GM12878 (cell line): Measurements from ENCODE around the gene FANCL. TPM values are rescaled to one million over a fixed set of nuclear protein-coding genes. Genes with fewer than 3 reads are reported as not detected.

Experiments used
- ATAC-seq: fragments of 200-7000 bp; cut with Tn5 transposase; 3 replicates; pipeline ENCODE4 v1.9.1; 2020; ENCODE audit warnings: mild to moderate bottlenecking, moderate library complexity
- BruUV-seq: library from RNA; stranded (reverse); fragments of 400-500 nt; replicated peaks from 2 replicates; lab custom pipeline; 2021; lab: Mats Ljungman, UMichigan
- CTCF ChIA-PET: fragments of 300-600 bp; sonication (Branson Sonifier 250); formaldehyde crosslinking; extraction: SDS; loops from one replicate; lab custom pipeline; 2021; ENCODE audit warnings: inconsistent platforms; lab: Yijun Ruan, JAX
- POLR2A ChIA-PET: fragments of 350-600 bp; formaldehyde crosslinking; extraction: SDS; loops from one replicate; lab custom pipeline; 2021; ENCODE audit warnings: inconsistent platforms; lab: Charles Lee
- RAD21 ChIA-PET: fragments of 300-600 bp; sonication (Branson Sonifier 250); formaldehyde crosslinking; loops from one replicate; lab custom pipeline; 2023; ENCODE audit warnings: antibody characterized with exemption; ENCODE audit not compliant: unreplicated experiment; lab: Charles Lee
- SMC1A ChIA-PET: fragments of 300-600 bp; sonication (Branson Sonifier 250); formaldehyde crosslinking; loops from one replicate; lab custom pipeline; 2023; ENCODE audit not compliant: unreplicated experiment, uncharacterized antibody; lab: Charles Lee
- DNase-seq: peaks from one replicate; pipeline ENCODE4 v3.0.0-alpha.2; 2011; ENCODE audit warnings: low read depth, low spot score
- FAIRE-seq: peaks from 3 replicates; lab custom pipeline; 2011; peaks lifted over from hg19 to GRCh38; lab: Jason Lieb, UNC
- H2AFZ ChIP-seq: 2 replicates; pipeline ENCODE4 v1.6.0; 2011; ENCODE audit warnings: low read depth, low read length, control low read depth; ENCODE audit not compliant: control insufficient read depth
- H3K27ac ChIP-seq: 2 replicates; pipeline ENCODE4 v1.5.1; 2011; ENCODE audit warnings: control low read depth; ENCODE audit not compliant: control insufficient read depth, insufficient read depth
- H3K27me3 ChIP-seq, 2 experiments: replicated peaks in 1 of 2; 2 replicates each; pipeline versions ENCODE4 v1.6.0 to v1.6.1; 2011; ENCODE audit warnings: low read length in 1 of 2; ENCODE audit not compliant: control insufficient read depth in 2 of 2, insufficient read depth in 2 of 2
- H3K36me3 ChIP-seq, 2 experiments: 2 replicates each; pipeline ENCODE4 v1.5.1; 2011; ENCODE audit warnings: low read length in 1 of 2; ENCODE audit not compliant: control insufficient read depth in 2 of 2, insufficient read depth in 2 of 2
- H3K4me1 ChIP-seq: 2 replicates; pipeline ENCODE4 v1.6.1; 2011; ENCODE audit warnings: mild to moderate bottlenecking, low read length, moderate library complexity, mixed read lengths; ENCODE audit not compliant: control insufficient read depth, insufficient read depth
- H3K4me2 ChIP-seq: 2 replicates; pipeline ENCODE4 v1.6.0; 2011; ENCODE audit warnings: control low read depth; ENCODE audit not compliant: control insufficient read depth, insufficient read depth
- H3K4me3 ChIP-seq: fragments of 200-600 bp; sonication (generic); 2 replicates; pipeline ENCODE4 v1.5.1; 2016
- H3K79me2 ChIP-seq: 2 replicates; pipeline ENCODE4 v1.6.0; 2011; ENCODE audit warnings: low read length; ENCODE audit not compliant: control insufficient read depth, insufficient read depth
- H3K9ac ChIP-seq: 2 replicates; pipeline ENCODE4 v1.8.0; 2011; ENCODE audit warnings: low read length, control low read depth, mixed read lengths; ENCODE audit not compliant: control insufficient read depth, insufficient read depth
- H3K9me3 ChIP-seq: replicated peaks from 3 replicates; pipeline ENCODE4 v1.5.1; 2011; ENCODE audit warnings: mild to moderate bottlenecking, low read length; ENCODE audit not compliant: control insufficient read depth, insufficient read depth
- H4K20me1 ChIP-seq: 2 replicates; pipeline ENCODE4 v1.6.0; 2011; ENCODE audit not compliant: control insufficient read depth, insufficient read depth
- GABPA ChIP-seq: IDR thresholded peaks from 2 replicates; pipeline ENCODE4 v1.6.1; 2014; ENCODE audit warnings: antibody characterized with exemption, low read depth, mild to moderate bottlenecking, inconsistent platforms
- LARP7 ChIP-seq: fragments of 450-650 bp; IDR thresholded peaks from 2 replicates; pipeline ENCODE4 v1.6.1; 2017; ENCODE audit warnings: mild to moderate bottlenecking
- MEF2B ChIP-seq: fragments of 450-650 bp; IDR thresholded peaks from 2 replicates; pipeline ENCODE4 v1.6.1; 2018; ENCODE audit warnings: mild to moderate bottlenecking, moderate library complexity; ENCODE audit not compliant: partially characterized antibody, poor library complexity, severe bottlenecking
- MTA3 ChIP-seq: IDR thresholded peaks from 2 replicates; pipeline ENCODE4 v1.6.1; 2012; ENCODE audit warnings: low read length, inconsistent platforms, borderline replicate concordance
- PAX5 ChIP-seq: IDR thresholded peaks from 2 replicates; pipeline ENCODE4 v1.6.1; 2011; ENCODE audit warnings: low read depth, low read length, borderline replicate concordance
- SPI1 ChIP-seq: IDR thresholded peaks from 2 replicates; pipeline ENCODE4 v1.6.1; 2011; ENCODE audit warnings: low read depth, mild to moderate bottlenecking, low read length, moderate library complexity, borderline replicate concordance; ENCODE audit not compliant: insufficient read depth
- SREBF2 ChIP-seq: IDR thresholded peaks from 2 replicates; pipeline ENCODE4 v1.6.1; 2012; ENCODE audit warnings: mild to moderate bottlenecking, low read length
- WGBS: methylation state at CpG from one replicate; pipeline ENCODE4 v1.1.6; 2016; ENCODE audit warnings: low lambda C conversion rate; ENCODE audit not compliant: insufficient replicate concordance, insufficient coverage; ENCODE audit errors: missing lambda C conversion rate; 5-methylcytosine and 5-hydroxymethylcytosine counted together
- in situ Hi-C: fragments of 300-500 bp; cut with MboI; formaldehyde crosslinking; loops from 9 replicates; pipeline ENCODE4 v1.14.3; 2018; ENCODE audit warnings: mixed read lengths
- intact Hi-C: fragments of 100-400 bp; cut with micrococcal nuclease; formaldehyde crosslinking; loops from one replicate; pipeline ENCODE4 v1.14.2; 2022; ENCODE audit not compliant: unreplicated experiment
- polyA plus RNA-seq, 11 experiments: library from polyadenylated mRNA; depleted of rRNA in 4 of 11; unstranded in 6 of 11; stranded (reverse) in 5 of 11; fragments of >200 nt; fragmentation: Nextera tagmentation in 4 of 11; fragmentation: Illumina TruSeq in 1 of 11; extraction: Ambion mirVana in 4 of 11; extraction: Trizol in 1 of 11; gene quantifications; 1 replicate in 1 of 11; 2 replicates in 10 of 11; pipeline versions ENCODE4 v1.2.1 to v1.2.3, GENCODE V29; 2011 to 2016; ENCODE audit warnings: inconsistent platforms in 2 of 11, missing spikeins in 2 of 11, low read depth in 1 of 11
- total RNA-seq, 4 experiments: library from RNA; depleted of rRNA in 3 of 4; stranded (reverse); fragments of >200 nt in 3 of 4; fragmentation: Illumina TruSeq in 1 of 4; extraction: Trizol in 1 of 4; gene quantifications; 2 replicates each; pipeline versions ENCODE4 v1.2.1 to v1.2.3, GENCODE V29; 2013 to 2021
- TF ChIP-seq, protein P1 (sequence below): fragments of 150-350 bp; IDR thresholded peaks from 2 replicates; pipeline ENCODE4 v1.6.1; 2014; ENCODE audit warnings: mild to moderate bottlenecking, low read depth, low read length
- TF ChIP-seq, protein P2 (sequence below): IDR thresholded peaks from 2 replicates; pipeline ENCODE4 v1.6.1; 2011; ENCODE audit warnings: borderline replicate concordance, low read depth, mild to moderate bottlenecking, moderate library complexity, low read length; ENCODE audit not compliant: insufficient read depth, poor library complexity, severe bottlenecking

The FANCL gene
- total and polyA plus RNA-seq, 10 of the 15 experiments (the other 5 are each of a cell fraction or from before 2014, with no cell fraction given): 30.8 to 90.5 (median 52.3) TPM

DNA sequence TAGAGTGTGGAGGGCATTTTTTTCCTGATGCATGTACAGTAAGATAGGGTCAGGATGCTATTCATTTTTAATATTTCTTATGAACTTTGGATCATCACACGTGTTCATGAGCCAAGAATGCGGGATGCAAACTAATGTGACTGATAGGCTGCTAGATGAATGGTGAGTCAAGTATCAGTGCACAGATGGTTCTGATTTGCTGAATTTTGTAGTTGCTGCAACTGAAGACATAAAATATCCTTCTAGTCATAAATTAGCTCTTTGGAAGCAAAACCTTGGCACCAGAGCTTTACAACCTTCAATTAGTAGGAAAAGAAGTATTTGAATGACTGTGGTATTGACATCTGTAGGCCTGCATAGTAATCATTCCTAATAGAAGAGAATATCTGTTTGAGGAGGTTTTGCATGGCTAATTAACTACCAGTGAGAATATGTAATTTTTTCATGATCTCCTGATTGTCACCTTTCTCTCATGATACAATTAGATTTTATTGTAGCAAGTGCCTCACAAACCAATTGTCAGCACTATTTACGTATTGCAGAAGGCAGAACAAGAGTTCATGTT lies 100.5 kb downstream of the FANCL start:
- RAD21 ChIA-PET: no interaction called here
- no peak overlapping the region for H3K4me2 ChIP-seq
- ATAC-seq (no peak), DNase-seq (no peak), FAIRE-seq (no peak)
- POLR2A ChIA-PET: no interaction called here
- no peaks in the 10 kb centered on the region for H3K9me3 ChIP-seq
- 97% methylated on average over 3 of the region's 3 CpGs for WGBS
- SMC1A ChIA-PET: no interaction called here
- H2AFZ ChIP-seq: no peak overlapping the region
- CTCF ChIA-PET: interaction anchor here (0.6 kb wide), 1 partner anchor 83 kb away, joined by 3 read pairs; no protein-coding TSS in a partner anchor
- no peaks in the 10 kb centered on the region for H3K4me1 ChIP-seq
- no peak overlapping the region for H3K27ac ChIP-seq
- H3K4me3 ChIP-seq: no peak overlapping the region
- no peaks in the 10 kb centered on the region for H3K79me2 ChIP-seq
- in situ Hi-C loops (no loop called here), intact Hi-C loops (no loop called here)
- H4K20me1 ChIP-seq: no peaks in the 10 kb centered on the region
- no TSS peak for BruUV-seq
- H3K36me3 ChIP-seq: peaks cover 2 to 13% of the 10 kb centered on the region in 2 experiments; a peak in 3 of 4 replicates
- no peak overlapping the region for H3K9ac ChIP-seq
- no peaks in the 10 kb centered on the region for H3K27me3 ChIP-seq
- TF ChIP-seq, protein P1, sequence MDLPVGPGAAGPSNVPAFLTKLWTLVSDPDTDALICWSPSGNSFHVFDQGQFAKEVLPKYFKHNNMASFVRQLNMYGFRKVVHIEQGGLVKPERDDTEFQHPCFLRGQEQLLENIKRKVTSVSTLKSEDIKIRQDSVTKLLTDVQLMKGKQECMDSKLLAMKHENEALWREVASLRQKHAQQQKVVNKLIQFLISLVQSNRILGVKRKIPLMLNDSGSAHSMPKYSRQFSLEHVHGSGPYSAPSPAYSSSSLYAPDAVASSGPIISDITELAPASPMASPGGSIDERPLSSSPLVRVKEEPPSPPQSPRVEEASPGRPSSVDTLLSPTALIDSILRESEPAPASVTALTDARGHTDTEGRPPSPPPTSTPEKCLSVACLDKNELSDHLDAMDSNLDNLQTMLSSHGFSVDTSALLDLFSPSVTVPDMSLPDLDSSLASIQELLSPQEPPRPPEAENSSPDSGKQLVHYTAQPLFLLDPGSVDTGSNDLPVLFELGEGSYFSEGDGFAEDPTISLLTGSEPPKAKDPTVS: no peak
- TF ChIP-seq LARP7 (no peak), PAX5 (no peak), MTA3 (no peak), SPI1 (no peak), GABPA (no peak), SREBF2 (no peak), MEF2B (no peak)
- TF ChIP-seq, protein P2, sequence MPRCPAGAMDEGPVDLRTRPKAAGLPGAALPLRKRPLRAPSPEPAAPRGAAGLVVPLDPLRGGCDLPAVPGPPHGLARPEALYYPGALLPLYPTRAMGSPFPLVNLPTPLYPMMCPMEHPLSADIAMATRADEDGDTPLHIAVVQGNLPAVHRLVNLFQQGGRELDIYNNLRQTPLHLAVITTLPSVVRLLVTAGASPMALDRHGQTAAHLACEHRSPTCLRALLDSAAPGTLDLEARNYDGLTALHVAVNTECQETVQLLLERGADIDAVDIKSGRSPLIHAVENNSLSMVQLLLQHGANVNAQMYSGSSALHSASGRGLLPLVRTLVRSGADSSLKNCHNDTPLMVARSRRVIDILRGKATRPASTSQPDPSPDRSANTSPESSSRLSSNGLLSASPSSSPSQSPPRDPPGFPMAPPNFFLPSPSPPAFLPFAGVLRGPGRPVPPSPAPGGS: no peak
